Kidney (tissue), 14 donors: Measurements from ENCODE around the gene ZSWIM5. TPM values are rescaled to one million over a fixed set of nuclear protein-coding genes. Genes with fewer than 3 reads are reported as not detected.
A peak's percentile ranks its signal among the peaks of the same experiment; 100 is the strongest.

Experiments
- DNase-seq, 5 donors: peaks; one replicate each; pipeline ENCODE4 v3.0.0-alpha.2; 2013 to 2020
- FAIRE-seq: peaks from 2 replicates; lab custom pipeline; 2012; peaks lifted over from hg19 to GRCh38; lab: Jason Lieb, UNC
- H3K27ac ChIP-seq, 2 donors: one replicate each; pipeline ENCODE4 v1.7.0; 2013; ENCODE audit warnings: low read depth in 2 of 2, low read length in 2 of 2, inconsistent platforms in 1 of 2
- H3K27me3 ChIP-seq: one replicate; pipeline ENCODE4 v1.7.1; 2013; ENCODE audit warnings: low read length, inconsistent platforms; ENCODE audit not compliant: control insufficient read depth, insufficient read depth
- H3K36me3 ChIP-seq, 3 donors: one replicate each; pipeline versions ENCODE4 v1.7.0 to v1.7.1; 2013; ENCODE audit warnings: low read length in 3 of 3, control low read depth in 1 of 3, inconsistent platforms in 1 of 3; ENCODE audit not compliant: insufficient read depth in 3 of 3, control insufficient read depth in 2 of 3
- H3K4me1 ChIP-seq, 3 donors: one replicate each; pipeline versions ENCODE4 v1.7.0 to v1.7.1; 2013; ENCODE audit warnings: low read length in 3 of 3, inconsistent platforms in 1 of 3, low read depth in 1 of 3; ENCODE audit not compliant: control insufficient read depth in 2 of 3, insufficient read depth in 2 of 3
- H3K4me3 ChIP-seq, 3 donors: one replicate each; pipeline versions ENCODE4 v1.7.0 to v1.8.1; 2013; ENCODE audit warnings: low read length in 3 of 3, control low read depth in 1 of 3, inconsistent platforms in 1 of 3
- H3K9ac ChIP-seq, 3 donors: one replicate each; pipeline versions ENCODE4 v1.7.0 to v1.7.1; 2013; ENCODE audit warnings: low read length in 3 of 3, control low read depth in 1 of 3, inconsistent platforms in 1 of 3
- H3K9me3 ChIP-seq, 3 donors: one replicate each; pipeline versions ENCODE4 v1.7.0 to v1.7.1; 2013; ENCODE audit warnings: low read length in 3 of 3, control low read depth in 1 of 3, inconsistent platforms in 1 of 3; ENCODE audit not compliant: control insufficient read depth in 2 of 3, insufficient read depth in 1 of 3
- CTCF ChIP-seq: IDR thresholded peaks from 3 replicates; pipeline ENCODE4 v1.5.1; 2012; ENCODE audit warnings: mild to moderate bottlenecking, moderate library complexity, borderline replicate concordance; ENCODE audit not compliant: insufficient read depth; ENCODE audit errors: extremely low read depth
- intact Hi-C: fragments of 100-400 bp; cut with DNase I; formaldehyde crosslinking; loops from one replicate; pipeline ENCODE4 v1.11.1; 2022
- polyA plus RNA-seq: library from polyadenylated mRNA; stranded (reverse); fragments of 350-450 nt; fragmentation: Illumina TruSeq; extraction: RNeasy Lipid Tissue Mini Kit (QIAGEN cat#74804); gene quantifications from one replicate; pipeline ENCODE4 v1.2.3, GENCODE V29; 2014; ENCODE audit warnings: low read depth, low replicate concordance; ENCODE audit not compliant: insufficient read depth
- total RNA-seq: library from RNA; stranded (reverse); fragmentation: NEBNext Ultra II Directional; extraction: Animal tissue kit (Norgen Biotek cat#: 25700); gene quantifications from one replicate; pipeline ENCODE4 v1.2.1, GENCODE V29; 2021
- donor health status: control.
- donor health status: control.
- donor health status: control.
- donor health status: control.
- donor health status: control.
- donor health status: DM: yes; HTN: yes; CAD: no.
- donor health status: Normal renal cell carcinoma (clear cell type).

Gene ZSWIM5
- total and polyA plus RNA-seq, 2 donors from 2014 or later: 1.9 to 4.8 TPM

GRCh38 chr1:45177452-45177851, 29.0 kb downstream of the ZSWIM5 start:
- DNase-seq: no peak
- Histone ChIP-seq H3K27ac (no peak overlapping the region), H3K9ac (no peak overlapping the region), H3K4me3 (no peak overlapping the region), H3K9me3 (peaks cover 0 to 7% (median 0%) of the 10 kb centered on the region in 3 donors), H3K4me1 (no peaks in the 10 kb centered on the region), H3K27me3 (no peaks in the 10 kb centered on the region), H3K36me3 (no peaks in the 10 kb centered on the region)
- intact Hi-C loops: no loop called here
- no peak for TF ChIP-seq CTCF
- no peak for FAIRE-seq

- no peak overlapping the region for H3K9ac ChIP-seq
- no peak overlapping the region for H3K27ac ChIP-seq
- intact Hi-C loops: no loop called here
- no peak overlapping the region for H3K4me3 ChIP-seq
- H3K36me3 ChIP-seq: no peaks in the 10 kb centered on the region
- no peaks in the 10 kb centered on the region for H3K9me3 ChIP-seq
- no peaks in the 10 kb centered on the region for H3K4me1 ChIP-seq
- DNase-seq: no peak
- no peaks in the 10 kb centered on the region for H3K27me3 ChIP-seq
- FAIRE-seq: no peak
- no peak for TF ChIP-seq CTCF
Measured at GRCh38 chr1:45172764-45173163, 33.6 kb downstream of the ZSWIM5 start.

- TF ChIP-seq CTCF: no peak
- intact Hi-C loops: no loop called here
- FAIRE-seq: no peak
Measured at GRCh38 chr1:45172005-45172404, 34.4 kb downstream of the ZSWIM5 start.

GRCh38 chr1:45171575-45171974, 34.8 kb downstream of the ZSWIM5 start:
- Histone ChIP-seq H3K4me1 (no peaks in the 10 kb centered on the region), H3K4me3 (no peak overlapping the region), H3K27me3 (no peaks in the 10 kb centered on the region), H3K36me3 (no peaks in the 10 kb centered on the region), H3K27ac (no peak overlapping the region), H3K9me3 (no peaks in the 10 kb centered on the region), H3K9ac (no peak overlapping the region)
- no peak for TF ChIP-seq CTCF
- DNase-seq (no peak), FAIRE-seq (peak; percentile 88)
- intact Hi-C loops: no loop called here

More at GRCh38 chr1:45172005-45172404, 34.4 kb downstream of the ZSWIM5 start:
- Histone ChIP-seq H3K4me3 (no peak overlapping the region), H3K9me3 (no peaks in the 10 kb centered on the region), H3K27ac (no peak overlapping the region), H3K36me3 (no peaks in the 10 kb centered on the region), H3K9ac (no peak overlapping the region), H3K4me1 (no peaks in the 10 kb centered on the region), H3K27me3 (no peaks in the 10 kb centered on the region)
- no peak for DNase-seq
